Endothelial cell of umbilical vein (primary cell): Measurements from ENCODE around the gene RAI1. TPM values are rescaled to one million over a fixed set of nuclear protein-coding genes. Genes with fewer than 3 reads are reported as not detected.

Source experiments
- BruUV-seq: library from RNA; stranded (reverse); fragments of 400-500 nt; replicated peaks from 2 replicates; lab custom pipeline; 2021; lab: Mats Ljungman, UMichigan
- CTCF ChIA-PET: fragments of 300-600, 350-600 bp; sonication (Branson Sonifier 250); formaldehyde crosslinking; loops from one replicate; lab custom pipeline; 2021; ENCODE audit warnings: antibody characterized with exemption, inconsistent platforms; lab: Charles Lee
- POLR2A ChIA-PET: fragments of 300-600, 350-600 bp; sonication (Branson Sonifier 250); formaldehyde crosslinking; loops from one replicate; lab custom pipeline; 2021; ENCODE audit warnings: antibody characterized with exemption, inconsistent platforms; lab: Charles Lee
- DNase-seq: peaks from one replicate; pipeline ENCODE4 v3.0.0-alpha.2; 2011; ENCODE audit warnings: low read depth, low spot score
- FAIRE-seq: peaks from 2 replicates; lab custom pipeline; 2011; peaks lifted over from hg19 to GRCh38; lab: Jason Lieb, UNC
- H2AFZ ChIP-seq: 2 replicates; pipeline ENCODE4 v1.6.0; 2012; ENCODE audit warnings: low read depth, low read length, control low read depth, inconsistent platforms
- H3K27ac ChIP-seq: 2 replicates; pipeline ENCODE4 v1.5.1; 2011; ENCODE audit warnings: low read depth, mild to moderate bottlenecking, control low read depth, low read length, moderate library complexity; ENCODE audit not compliant: insufficient read depth
- H3K27me3 ChIP-seq, 2 experiments: 2 replicates each; pipeline versions ENCODE4 v1.6.0 to v1.6.1; 2011; ENCODE audit warnings: low read length in 2 of 2, mixed read lengths in 1 of 2; ENCODE audit not compliant: control insufficient read depth in 2 of 2, insufficient read depth in 2 of 2
- H3K36me3 ChIP-seq, 2 experiments: 2 replicates in 1 of 2; 3 replicates in 1 of 2; pipeline ENCODE4 v1.5.1; 2011; ENCODE audit warnings: low read length in 2 of 2, mild to moderate bottlenecking in 1 of 2, moderate library complexity in 1 of 2; ENCODE audit not compliant: control insufficient read depth in 2 of 2, insufficient read depth in 2 of 2; ENCODE audit errors: extremely low read depth in 1 of 2
- H3K4me1 ChIP-seq: 3 replicates; pipeline ENCODE4 v1.5.1; 2011; ENCODE audit warnings: mild to moderate bottlenecking, low read length; ENCODE audit not compliant: control insufficient read depth, insufficient read depth; ENCODE audit errors: extremely low read depth
- H3K4me2 ChIP-seq: 2 replicates; pipeline ENCODE4 v1.6.1; 2011; ENCODE audit warnings: low read length, control low read depth, mixed read lengths; ENCODE audit not compliant: insufficient read depth
- H3K4me3 ChIP-seq, 3 experiments: fragments of 200-600 bp in 1 of 3; sonication (generic), shearing (Covaris generic) in 1 of 3; replicated peaks in 1 of 3; 2 replicates each; pipeline ENCODE4 v1.5.1; 2011 to 2016; ENCODE audit warnings: control low read depth in 3 of 3, low read length in 3 of 3, mild to moderate bottlenecking in 2 of 3, inconsistent platforms in 1 of 3, low read depth in 1 of 3, moderate library complexity in 1 of 3; ENCODE audit not compliant: insufficient read depth in 1 of 3
- H3K79me2 ChIP-seq: 2 replicates; pipeline ENCODE4 v1.6.0; 2012; ENCODE audit warnings: low read length, inconsistent platforms; ENCODE audit not compliant: control insufficient read depth, insufficient read depth
- H3K9ac ChIP-seq: replicated peaks from 2 replicates; pipeline ENCODE3; 2011; ENCODE audit warnings: low read length, control low read depth; ENCODE audit not compliant: insufficient read depth; ENCODE audit errors: extremely low read depth
- H3K9me1 ChIP-seq: replicated peaks from 3 replicates; pipeline ENCODE4 v1.6.0; 2011; ENCODE audit warnings: mild to moderate bottlenecking, low read length; ENCODE audit not compliant: control insufficient read depth, insufficient read depth; ENCODE audit errors: extremely low read depth
- H3K9me3 ChIP-seq: replicated peaks from 2 replicates; pipeline ENCODE4 v1.5.1; 2012; ENCODE audit warnings: low read length, inconsistent platforms; ENCODE audit not compliant: control insufficient read depth, insufficient read depth
- H4K20me1 ChIP-seq: replicated peaks from 2 replicates; pipeline ENCODE3; 2011; ENCODE audit warnings: mild to moderate bottlenecking, low read length; ENCODE audit not compliant: control insufficient read depth, insufficient read depth; ENCODE audit errors: extremely low read depth
- EZH2 ChIP-seq: IDR thresholded peaks from 2 replicates; pipeline ENCODE4 v1.6.1; 2012; ENCODE audit warnings: borderline replicate concordance, low read depth, mild to moderate bottlenecking, moderate library complexity, low read length, inconsistent platforms; ENCODE audit not compliant: severe bottlenecking
- FOS ChIP-seq: IDR thresholded peaks from 2 replicates; pipeline ENCODE4 v1.6.1; 2011; ENCODE audit warnings: mild to moderate bottlenecking, low read length, moderate library complexity, borderline replicate concordance; ENCODE audit not compliant: insufficient read depth
- GATA2 ChIP-seq: IDR thresholded peaks from 2 replicates; pipeline ENCODE4 v1.7.0; 2011; ENCODE audit warnings: low read depth, mild to moderate bottlenecking, moderate library complexity, mixed read lengths, low read length; ENCODE audit not compliant: insufficient read length, insufficient read depth
- JUN ChIP-seq: IDR thresholded peaks from 2 replicates; pipeline ENCODE4 v1.6.1; 2011; ENCODE audit warnings: borderline replicate concordance, low read depth; ENCODE audit not compliant: insufficient read length, insufficient read depth
- MYC ChIP-seq: IDR thresholded peaks from one replicate; pipeline ENCODE4 v1.6.1; 2011; ENCODE audit warnings: mild to moderate bottlenecking, low read depth, low read length
- POLR2A ChIP-seq: IDR thresholded peaks from 2 replicates; pipeline ENCODE4 v1.6.1; 2012; ENCODE audit warnings: low read depth, mild to moderate bottlenecking, control low read depth, low read length
- POLR2AphosphoS5 ChIP-seq: IDR thresholded peaks from 2 replicates; pipeline ENCODE4 v1.6.1; 2012; ENCODE audit warnings: low read depth, mild to moderate bottlenecking, control low read depth, low read length, moderate library complexity; ENCODE audit not compliant: insufficient read depth
- dilution Hi-C: fragments of 300-500 bp; cut with MboI; formaldehyde crosslinking; loops from one replicate; pipeline ENCODE4 v1.15.0; 2019; ENCODE audit warnings: low sequenced_read_pairs; ENCODE audit not compliant: extremely low pct_ligation_motif_present
- intact Hi-C: fragments of 100-400 bp; cut with micrococcal nuclease; formaldehyde crosslinking; loops from one replicate; pipeline ENCODE4 v1.10.0; 2022
- polyA plus RNA-seq, 4 experiments: library from polyadenylated mRNA; depleted of rRNA in 3 of 4; stranded (reverse) in 3 of 4; unstranded in 1 of 4; fragments of >200 nt; gene quantifications; 2 replicates each; pipeline versions ENCODE4 v1.2.1 to v1.2.3, GENCODE V29; 2011 to 2012; ENCODE audit warnings: missing spikeins in 1 of 4
- total RNA-seq: library from RNA; stranded (reverse); gene quantifications from 2 replicates; pipeline ENCODE4 v1.2.3, GENCODE V29; 2021
- TF ChIP-seq, protein P1 (sequence below): IDR thresholded peaks from 2 replicates; pipeline ENCODE4 v1.6.1; 2011; ENCODE audit not compliant: insufficient read depth, insufficient read length
- TF ChIP-seq, protein P2 (sequence below), 2 donors: IDR thresholded peaks; 1 replicate in 1 of 2; 2 replicates in 1 of 2; pipeline ENCODE4 v1.5.1; 2011; ENCODE audit warnings: low read length in 2 of 2, mild to moderate bottlenecking in 2 of 2, moderate library complexity in 2 of 2, control low read depth in 1 of 2, inconsistent platforms in 1 of 2, low read depth in 1 of 2; ENCODE audit not compliant: insufficient read depth in 1 of 2; ENCODE audit errors: extremely low read depth in 1 of 2

RAI1 gene
- total and polyA plus RNA-seq, 2 donors (not counting 3 experiments of a cell fraction or from before 2014, with no cell fraction given) = 7.8 to 43.3 TPM

DNA sequence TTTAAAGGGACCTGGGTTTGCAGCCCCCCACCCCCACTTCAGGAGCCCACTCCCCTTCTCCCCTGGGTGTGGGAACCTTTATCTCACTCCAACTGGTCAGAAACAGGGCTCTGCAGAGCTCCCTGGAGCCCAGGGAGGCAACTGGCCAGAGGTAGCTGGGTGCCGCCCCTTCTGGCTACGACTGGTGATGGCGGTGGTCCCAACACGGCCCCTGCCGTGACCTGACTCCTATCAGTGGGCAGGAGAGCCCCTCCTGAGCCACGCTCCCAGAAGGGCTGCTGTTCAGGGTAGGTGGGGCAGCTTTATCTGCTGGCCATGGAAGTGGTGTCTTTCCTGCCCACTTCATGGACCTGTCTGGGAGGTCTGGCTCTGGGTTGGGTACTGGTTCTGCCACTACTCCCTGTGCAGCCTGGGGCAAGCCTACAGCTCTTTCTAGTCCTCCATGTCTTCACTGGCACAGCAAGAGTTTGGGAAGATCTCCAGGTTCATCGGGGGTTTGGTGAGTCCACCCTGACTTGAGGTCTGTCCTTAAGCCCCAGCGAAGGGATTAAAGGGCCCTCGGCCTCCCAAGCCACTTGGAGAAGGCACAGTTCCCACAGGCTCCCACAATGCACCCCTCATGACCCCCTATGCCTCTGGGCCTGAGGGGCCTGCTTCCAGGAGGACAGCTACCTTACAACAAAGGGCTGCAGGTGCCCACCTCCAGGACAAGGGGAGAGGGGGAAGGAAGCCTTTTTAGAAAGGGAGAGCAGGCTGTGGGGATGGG is 161.0 kb downstream of the RAI1 start:
- FAIRE-seq = no peak
- BruUV-seq = no TSS peak
- Histone ChIP-seq H3K27me3 (no peaks in the 10 kb centered on the region), H3K27ac (no peak overlapping the region), H3K4me1 (peaks cover 36% of the 10 kb centered on the region), H3K4me2 (no peak overlapping the region), H3K4me3 (no peak overlapping the region), H4K20me1 (no peaks in the 10 kb centered on the region), H3K79me2 (no peaks in the 10 kb centered on the region), H3K36me3 (peaks cover 0 to 3% of the 10 kb centered on the region in 2 experiments), H3K9ac (no peak overlapping the region), H3K9me3 (no peaks in the 10 kb centered on the region), H3K9me1 (no peaks in the 10 kb centered on the region), H2AFZ (no peak overlapping the region)
- CTCF ChIA-PET = interaction anchor here (1.0 to 3.1 kb wide), 5 partner anchors 8 to 30 kb away, joined by 3 to 15 read pairs (median 3); no protein-coding TSS in a partner anchor
- POLR2A ChIA-PET = no interaction called here
- intact Hi-C loops = no loop called here
- DNase-seq = no peak
- dilution Hi-C loops = no loop called here
- TF ChIP-seq GATA2 (no peak), EZH2 (no peak), POLR2A (no peak), FOS (no peak), JUN (no peak), POLR2AphosphoS5 (no peak), MYC (no peak)
- TF ChIP-seq, protein P1, sequence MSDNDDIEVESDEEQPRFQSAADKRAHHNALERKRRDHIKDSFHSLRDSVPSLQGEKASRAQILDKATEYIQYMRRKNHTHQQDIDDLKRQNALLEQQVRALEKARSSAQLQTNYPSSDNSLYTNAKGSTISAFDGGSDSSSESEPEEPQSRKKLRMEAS = no peak
- TF ChIP-seq, protein P2, sequence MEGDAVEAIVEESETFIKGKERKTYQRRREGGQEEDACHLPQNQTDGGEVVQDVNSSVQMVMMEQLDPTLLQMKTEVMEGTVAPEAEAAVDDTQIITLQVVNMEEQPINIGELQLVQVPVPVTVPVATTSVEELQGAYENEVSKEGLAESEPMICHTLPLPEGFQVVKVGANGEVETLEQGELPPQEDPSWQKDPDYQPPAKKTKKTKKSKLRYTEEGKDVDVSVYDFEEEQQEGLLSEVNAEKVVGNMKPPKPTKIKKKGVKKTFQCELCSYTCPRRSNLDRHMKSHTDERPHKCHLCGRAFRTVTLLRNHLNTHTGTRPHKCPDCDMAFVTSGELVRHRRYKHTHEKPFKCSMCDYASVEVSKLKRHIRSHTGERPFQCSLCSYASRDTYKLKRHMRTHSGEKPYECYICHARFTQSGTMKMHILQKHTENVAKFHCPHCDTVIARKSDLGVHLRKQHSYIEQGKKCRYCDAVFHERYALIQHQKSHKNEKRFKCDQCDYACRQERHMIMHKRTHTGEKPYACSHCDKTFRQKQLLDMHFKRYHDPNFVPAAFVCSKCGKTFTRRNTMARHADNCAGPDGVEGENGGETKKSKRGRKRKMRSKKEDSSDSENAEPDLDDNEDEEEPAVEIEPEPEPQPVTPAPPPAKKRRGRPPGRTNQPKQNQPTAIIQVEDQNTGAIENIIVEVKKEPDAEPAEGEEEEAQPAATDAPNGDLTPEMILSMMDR (IDR thresholded peaks at IDR 0.05; ENCODE audit: extremely low read depth in 1 of 2, insufficient read depth in 1 of 2, low read depth in 1 of 2, low read length in 2 of 2) = no peak
